NB4 (cell line): Measurements from ENCODE around the gene TADA2B.

Source experiments
- DNase-seq: peaks from one replicate; pipeline ENCODE4 v3.0.0; 2010; ENCODE audit warnings: low read depth
- H3K4me3 ChIP-seq: one replicate; pipeline ENCODE4 v1.5.1; 2011; ENCODE audit warnings: mild to moderate bottlenecking, low read depth, low read length, moderate library complexity
- CTCF ChIP-seq: IDR thresholded peaks from one replicate; pipeline ENCODE4 v1.5.1; 2012; ENCODE audit warnings: low read depth, low read length
- MAX ChIP-seq: IDR thresholded peaks from 2 replicates; pipeline ENCODE4 v1.6.1; 2011; ENCODE audit warnings: low read depth, low read length
- MYC ChIP-seq: IDR thresholded peaks from 2 replicates; pipeline ENCODE4 v1.6.1; 2011; ENCODE audit warnings: low read depth, low read length
- POLR2A ChIP-seq: IDR thresholded peaks from 2 replicates; pipeline ENCODE4 v1.6.1; 2011; ENCODE audit warnings: mild to moderate bottlenecking; ENCODE audit not compliant: insufficient read length; ENCODE audit errors: extremely low read depth

Gene TADA2B

GRCh38 chr4:7006411-7006810 lies 36.8 kb upstream of the TADA2B start:
- TF ChIP-seq MAX (no peak), POLR2A (no peak), MYC (no peak), CTCF (no peak)
- no peak overlapping the region for H3K4me3 ChIP-seq
- no peak for DNase-seq

- DNase-seq: no peak
- no peak overlapping the region for H3K4me3 ChIP-seq
- TF ChIP-seq CTCF: no peak
- no peak for TF ChIP-seq POLR2A
- no peak for TF ChIP-seq MAX
- TF ChIP-seq MYC: no peak
Measured at GRCh38 chr4:7007142-7007907, 35.8 kb upstream of the TADA2B start.

GRCh38 chr4:7007944-7008343 lies 35.2 kb upstream of the TADA2B start:
- TF ChIP-seq MAX: no peak
- TF ChIP-seq POLR2A: no peak
- TF ChIP-seq MYC: no peak
- TF ChIP-seq CTCF: no peak
- H3K4me3 ChIP-seq: no peak overlapping the region
- DNase-seq: no peak

GRCh38 chr4:7009564-7009963 lies 33.6 kb upstream of the TADA2B start:
- no peak overlapping the region for H3K4me3 ChIP-seq
- no peak for DNase-seq
- TF ChIP-seq POLR2A (no peak), MAX (no peak), MYC (no peak), CTCF (no peak)

- H3K4me3 ChIP-seq: no peak overlapping the region
- no peak for TF ChIP-seq POLR2A
- TF ChIP-seq MAX: no peak
- TF ChIP-seq MYC: no peak
- no peak for TF ChIP-seq CTCF
- DNase-seq: no peak
Measured at GRCh38 chr4:7013175-7013574, 30.0 kb upstream of the TADA2B start.
